DMS53 (cell line): ENCODE data around the gene ZBTB39.
"Not testable (repeated sequence)": the region's sequence is repeated elsewhere in the genome, so short reads cannot be mapped to it uniquely, and the experiment has no call there.

Source experiments
- DNase-seq: peaks from one replicate; lab custom pipeline; 2025; lab: John Stamatoyannopoulos, UW

Gene ZBTB39

GRCh38 chr12:56980941-56981530 is 25.3 kb downstream of the ZBTB39 start:
- DNase-seq = no peak

- no peak for DNase-seq
These were observed 26.1 kb downstream of the ZBTB39 start for GRCh38 chr12:56980268-56980667.

- no peak for DNase-seq
These were observed 26.7 kb downstream of the ZBTB39 start for GRCh38 chr12:56979628-56980027.

GRCh38 chr12:56978397-56979138 is 27.8 kb downstream of the ZBTB39 start:
- DNase-seq = no peak

GRCh38 chr12:56977361-56977760 is 29.0 kb downstream of the ZBTB39 start:
- not testable (repeated sequence) for DNase-seq

- DNase-seq = not testable (repeated sequence)
These were observed 32.1 kb downstream of the ZBTB39 start for GRCh38 chr12:56974224-56974623.

- DNase-seq = not testable (repeated sequence)
These were observed 37.4 kb downstream of the ZBTB39 start for GRCh38 chr12:56968910-56969309.

- peak; percentile 82 for DNase-seq
These were observed 40.2 kb downstream of the ZBTB39 start for GRCh38 chr12:56965997-56966642.

GRCh38 chr12:56965124-56965523 is 41.2 kb downstream of the ZBTB39 start:
- DNase-seq = not testable (repeated sequence)

GRCh38 chr12:56963557-56963956 is 42.8 kb downstream of the ZBTB39 start:
- DNase-seq = not testable (repeated sequence)

GRCh38 chr12:56962247-56962646 is 44.1 kb downstream of the ZBTB39 start:
- not testable (repeated sequence) for DNase-seq

GRCh38 chr12:56958422-56958821 is 47.9 kb downstream of the ZBTB39 start:
- DNase-seq = no peak

GRCh38 chr12:56957229-56958052 is 48.9 kb downstream of the ZBTB39 start, which contains the start of gene RDH16:
Gene RDH16, minus strand, starts transcription at chr12:56957608. Its CDS starts 146 bp downstream, at chr12:56957462.
- DNase-seq = no peak

GRCh38 chr12:56955631-56956256 is 50.6 kb downstream of the ZBTB39 start:
- no peak for DNase-seq

- no peak for DNase-seq
These were observed 51.4 kb downstream of the ZBTB39 start for GRCh38 chr12:56954958-56955355.

GRCh38 chr12:56954057-56954957 is 52.0 kb downstream of the ZBTB39 start:
- DNase-seq = no peak

GRCh38 chr12:56953314-56953713 is 53.0 kb downstream of the ZBTB39 start:
- no peak for DNase-seq

- no peak for DNase-seq
These were observed 54.6 kb downstream of the ZBTB39 start for GRCh38 chr12:56951582-56952339.

GRCh38 chr12:56948881-56949280 is 57.5 kb downstream of the ZBTB39 start:
- DNase-seq = no peak
